AG09319 (cell line): Measurements from ENCODE around the gene MARCHF7.
"Not testable (repeated sequence)": the region's sequence is repeated elsewhere in the genome, so short reads cannot be mapped to it uniquely, and the experiment has no call there.

Experiments used
- DNase-seq: peaks from one replicate; pipeline ENCODE4 v3.0.0-alpha.2; 2010; ENCODE audit warnings: low read depth; ENCODE audit errors: extremely low read depth
- CTCF ChIP-seq: IDR thresholded peaks from 2 replicates; pipeline ENCODE4 v1.5.1; 2011; ENCODE audit warnings: low read depth, mild to moderate bottlenecking, inconsistent platforms, low read length, moderate library complexity

Gene MARCHF7

GRCh38 chr2:159742846-159743245 lies 30.5 kb downstream of the MARCHF7 start:
- TF ChIP-seq CTCF = no peak
- no peak for DNase-seq

- no peak for DNase-seq
- TF ChIP-seq CTCF = no peak
Measured at GRCh38 chr2:159744363-159744762, 32.1 kb downstream of the MARCHF7 start.

DNA sequence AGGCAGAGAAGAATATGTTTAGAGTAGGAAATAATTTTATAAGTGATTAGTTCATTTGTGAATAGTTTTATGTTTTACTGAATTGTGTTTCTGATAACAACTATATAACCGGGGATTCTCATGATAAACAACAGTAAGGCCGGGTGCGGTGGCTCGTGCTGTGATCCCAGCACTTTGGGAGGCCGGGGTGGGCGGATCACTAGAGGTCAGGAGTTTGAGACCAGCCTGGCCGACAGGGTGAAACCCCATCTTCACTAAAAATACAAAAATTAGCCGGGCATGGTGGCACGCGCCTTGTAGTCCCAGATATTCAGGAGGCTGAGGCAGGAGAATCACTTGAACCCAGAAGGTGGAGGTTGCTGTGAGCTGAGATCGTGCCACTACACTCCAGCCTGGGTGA lies 32.9 kb downstream of the MARCHF7 start:
- not testable (repeated sequence) for DNase-seq

DNA sequence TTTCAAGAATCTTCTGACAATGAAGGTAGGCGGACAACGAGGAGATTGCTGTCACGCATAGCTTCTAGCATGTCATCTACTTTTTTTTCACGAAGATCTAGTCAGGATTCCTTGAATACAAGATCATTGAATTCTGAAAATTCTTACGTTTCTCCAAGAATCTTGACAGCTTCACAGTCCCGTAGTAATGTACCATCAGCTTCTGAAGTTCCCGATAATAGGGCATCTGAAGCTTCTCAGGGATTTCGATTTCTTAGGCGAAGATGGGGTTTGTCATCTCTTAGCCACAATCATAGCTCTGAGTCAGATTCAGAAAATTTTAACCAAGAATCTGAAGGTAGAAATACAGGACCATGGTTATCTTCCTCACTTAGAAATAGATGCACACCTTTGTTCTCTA lies 35.8 kb downstream of the MARCHF7 start:
- DNase-seq = no peak
- TF ChIP-seq CTCF = no peak

DNA sequence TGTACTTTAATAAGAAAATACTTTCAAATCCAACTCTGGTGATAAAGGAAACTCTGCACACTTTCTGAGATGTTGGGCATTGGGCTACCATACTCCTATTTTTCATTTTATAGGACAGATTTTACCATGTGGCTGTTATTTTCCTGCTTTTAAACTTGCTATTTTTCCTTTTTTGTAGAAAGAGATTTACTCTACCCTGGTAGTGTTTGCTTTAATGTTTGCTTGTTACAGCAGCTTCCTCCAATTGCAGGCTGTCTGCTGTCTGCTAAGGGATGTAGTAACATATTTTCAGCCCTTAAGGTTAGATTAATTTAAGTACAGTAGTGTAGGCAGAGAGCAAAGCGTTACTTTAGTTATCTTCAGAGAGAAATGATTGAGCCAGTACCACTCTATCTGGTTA lies 38.6 kb downstream of the MARCHF7 start:
- no peak for TF ChIP-seq CTCF
- no peak for DNase-seq

DNA sequence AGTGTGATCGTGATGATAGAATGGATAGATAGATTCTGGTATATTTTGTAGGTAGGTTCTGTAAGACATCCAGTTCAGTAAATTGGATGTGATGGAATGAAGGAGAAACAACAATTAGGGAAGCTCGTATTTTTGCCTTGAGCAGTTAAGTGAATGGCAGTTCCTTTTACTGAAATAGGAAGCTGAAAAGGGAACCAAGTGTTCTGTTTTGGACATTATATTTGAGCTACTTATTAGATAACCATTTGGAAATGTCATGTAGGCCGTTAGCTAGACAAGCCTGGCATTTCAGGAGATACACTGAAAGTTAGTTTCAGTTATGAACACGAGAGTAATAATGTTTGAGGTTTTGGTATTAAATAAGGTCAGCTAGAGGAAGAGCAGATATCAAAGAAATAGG lies 41.5 kb downstream of the MARCHF7 start:
- no peak for TF ChIP-seq CTCF
- DNase-seq = no peak

GRCh38 chr2:159755014-159755413 lies 42.7 kb downstream of the MARCHF7 start:
- DNase-seq = no peak
- TF ChIP-seq CTCF = no peak

GRCh38 chr2:159755788-159756187 lies 43.5 kb downstream of the MARCHF7 start:
- peak; percentile 5 for TF ChIP-seq CTCF
- no peak for DNase-seq
